Effector memory CD8-positive, alpha-beta T cell (primary cell): ENCODE results near the gene ADCY4.
"Not testable (repeated sequence)": the region's sequence is repeated elsewhere in the genome, so short reads cannot be mapped to it uniquely, and the experiment has no call there.

Experiments
- ATAC-seq: fragments of 150-1000 bp; cut with Tn5 transposase; replicated peaks from 2 replicates; pipeline ENCODE4 v1.10.0; 2021; ENCODE audit warnings: mild to moderate bottlenecking, moderate library complexity
- DNase-seq, 3 experiments: peaks; one replicate each; pipeline ENCODE4 v3.0.0; 2021
- H3K27ac Mint-ChIP-seq, 2 donors: one replicate each; pipeline ENCODE4 v1.8.0; 2022; ENCODE audit warnings: mild to moderate bottlenecking in 2 of 2, mixed read lengths in 2 of 2, moderate library complexity in 2 of 2
- H3K27me3 Mint-ChIP-seq, 2 donors: one replicate each; pipeline ENCODE4 v1.8.0; 2022; ENCODE audit warnings: mixed read lengths in 2 of 2
- H3K36me3 Mint-ChIP-seq: one replicate; pipeline ENCODE4 v1.8.0; 2022; ENCODE audit warnings: mild to moderate bottlenecking, moderate library complexity, mixed read lengths; ENCODE audit not compliant: insufficient read depth
- H3K4me1 Mint-ChIP-seq, 2 donors: one replicate each; pipeline ENCODE4 v1.8.0; 2022; ENCODE audit warnings: low read depth in 2 of 2, mixed read lengths in 2 of 2
- H3K4me3 Mint-ChIP-seq, 2 donors: one replicate each; pipeline ENCODE4 v1.8.0; 2022; ENCODE audit warnings: mild to moderate bottlenecking in 2 of 2, mixed read lengths in 2 of 2, moderate library complexity in 2 of 2
- H3K9me3 Mint-ChIP-seq, 2 donors: one replicate each; pipeline ENCODE4 v1.8.0; 2022; ENCODE audit warnings: mixed read lengths in 2 of 2

ADCY4 gene

DNA sequence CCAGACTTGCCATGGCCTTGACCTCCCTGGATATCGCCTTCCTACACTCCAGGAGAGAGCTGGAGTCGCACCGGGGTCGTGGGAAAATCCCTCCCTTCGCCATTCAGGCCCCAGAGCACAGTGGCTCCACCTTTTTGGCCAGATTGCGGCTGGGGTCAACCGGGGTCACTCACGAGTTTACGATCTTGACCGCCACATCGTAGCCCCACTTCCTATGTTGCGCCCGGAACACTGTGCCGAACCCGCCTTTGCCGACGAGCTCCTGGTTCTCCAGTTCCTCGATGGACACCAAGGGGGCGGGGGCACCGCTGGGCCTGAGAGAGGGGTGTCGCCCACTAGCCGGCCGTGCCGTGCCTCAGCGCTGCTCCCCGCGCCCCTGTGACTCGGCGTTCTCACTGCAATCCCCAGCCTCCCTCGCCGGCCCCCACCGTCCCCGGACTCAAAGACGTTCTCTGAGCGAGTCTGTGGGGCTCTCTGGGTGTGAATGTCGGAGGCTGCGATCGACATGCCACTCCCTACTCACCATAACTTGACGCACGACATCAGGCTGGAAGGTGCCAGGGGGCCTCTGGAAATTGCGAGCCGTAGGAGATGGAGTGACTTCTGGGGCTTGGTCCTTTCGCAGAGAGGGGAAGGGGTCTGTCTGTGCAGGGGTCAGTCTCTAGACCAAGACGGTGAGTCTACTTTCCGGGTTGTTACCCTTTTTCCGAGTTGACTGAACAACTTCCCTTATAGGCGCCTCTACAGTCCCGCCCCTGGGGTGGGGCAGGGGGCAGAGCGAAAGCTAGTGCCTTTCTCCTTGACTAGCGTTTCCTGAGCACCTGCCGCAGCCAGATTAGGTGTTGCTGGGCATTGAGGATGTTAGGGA, 4.6 kb upstream of the ADCY4 start, which contains the start of gene RIPK3:
Gene RIPK3 (minus strand): TSS at position 708 of the 868 bp plus-strand sequence. CDS start 165 bp downstream, at position 543.
- Mint-ChIP-seq H3K27me3 (peaks cover 11 to 34% of the 10 kb centered on the region in 2 donors), H3K27ac (peak within 1 kb of the TSS; percentile 84 to 93), H3K36me3 (peaks cover 15% of the 10 kb centered on the region), H3K4me3 (peak within 1 kb of the TSS; percentile 90), H3K9me3 (no peaks in the 10 kb centered on the region), H3K4me1 (peaks cover 25 to 32% of the 10 kb centered on the region in 2 donors)
- DNase-seq (peak; percentile 52 to 65 (median 54)), ATAC-seq (peak; percentile 89)

DNA sequence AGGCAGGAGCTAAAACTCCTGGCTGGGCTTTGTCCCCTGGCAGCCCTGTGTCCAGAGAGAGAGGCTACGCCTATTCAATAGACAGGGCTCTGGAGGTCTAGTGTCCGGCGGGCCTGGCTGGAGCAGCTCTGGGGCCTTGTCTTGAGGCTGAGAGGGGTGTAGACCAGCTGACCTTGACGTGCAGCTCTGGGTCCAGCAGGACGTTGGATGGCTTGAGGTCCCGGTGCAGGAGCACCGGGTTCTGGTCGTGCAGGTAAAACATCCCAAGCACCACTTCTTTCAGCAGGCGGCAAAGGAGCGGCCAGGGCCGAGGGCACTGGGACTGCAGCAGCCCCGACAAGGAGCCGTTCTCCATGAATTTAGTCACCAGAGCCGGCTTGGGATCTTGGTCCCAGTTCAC, 4.0 kb upstream of the ADCY4 start:
- Mint-ChIP-seq H3K27me3 (peaks cover 11 to 32% of the 10 kb centered on the region in 2 donors), H3K9me3 (no peaks in the 10 kb centered on the region), H3K4me3 (peak overlapping the region; percentile 90), H3K4me1 (peaks cover 25 to 32% of the 10 kb centered on the region in 2 donors), H3K36me3 (peaks cover 15% of the 10 kb centered on the region), H3K27ac (peak overlapping the region; percentile 84 to 93)
- no peak for ATAC-seq
- no peak for DNase-seq

DNA sequence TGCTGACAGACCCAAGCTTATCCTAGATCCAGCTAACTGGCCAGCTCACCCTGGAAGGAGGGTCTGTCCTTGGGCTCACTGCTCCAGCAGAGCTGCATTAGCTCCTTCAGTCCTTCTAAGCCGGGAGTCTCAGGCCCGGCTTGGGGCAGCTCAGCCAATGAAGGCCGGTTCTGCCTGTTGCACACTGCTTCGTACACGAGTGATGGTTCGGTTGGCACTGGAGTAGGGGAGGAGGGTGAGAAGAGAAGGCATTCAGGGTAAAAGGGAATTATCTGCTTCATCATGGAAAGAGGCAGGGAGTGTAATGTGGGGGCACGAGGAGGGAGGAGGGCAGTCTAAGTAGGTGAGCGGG, 2.9 kb upstream of the ADCY4 start:
- Mint-ChIP-seq H3K4me1 (peaks cover 29 to 36% of the 10 kb centered on the region in 2 donors), H3K27ac (no peak overlapping the region), H3K4me3 (peak overlapping the region; percentile 90), H3K36me3 (peaks cover 20% of the 10 kb centered on the region), H3K9me3 (no peaks in the 10 kb centered on the region), H3K27me3 (peaks cover 6 to 26% of the 10 kb centered on the region in 2 donors)
- DNase-seq (no peak), ATAC-seq (no peak)

DNA sequence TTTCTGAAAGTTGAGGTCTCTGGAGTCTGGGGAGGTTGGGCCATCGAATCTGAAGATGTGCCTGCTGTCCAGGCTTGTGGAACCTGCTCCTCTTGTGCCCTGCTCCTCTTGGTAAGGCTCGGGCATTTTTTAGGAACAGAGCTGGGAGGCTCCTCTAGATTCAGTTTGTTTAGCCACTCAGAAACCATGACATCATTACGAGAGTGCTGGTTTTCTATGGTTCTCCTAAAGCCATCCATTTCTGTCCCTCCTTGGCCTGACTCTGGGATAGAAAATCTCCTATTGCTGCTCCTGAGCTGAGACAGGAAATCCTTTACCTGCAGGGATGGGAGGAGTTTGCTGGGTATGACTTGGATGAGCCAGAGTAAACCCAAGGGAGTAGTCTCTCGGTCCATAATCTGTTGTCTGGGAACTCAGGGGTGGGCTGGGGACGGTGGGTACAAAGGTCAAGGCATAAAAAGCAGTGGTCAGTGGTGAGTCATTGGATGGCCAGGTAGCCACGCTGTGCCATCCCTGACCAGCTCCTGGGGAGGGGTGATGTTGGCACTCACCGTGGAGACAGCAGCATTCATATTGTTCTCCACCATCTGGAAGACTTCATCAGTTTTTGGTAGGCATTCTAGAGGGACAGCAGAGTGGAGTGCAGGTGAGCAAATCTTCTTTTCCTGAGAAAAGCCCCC, 2.4 kb upstream of the ADCY4 start:
- ATAC-seq, result no peak
- Mint-ChIP-seq H3K27ac (no peak overlapping the region), H3K4me1 (peaks cover 33 to 38% of the 10 kb centered on the region in 2 donors), H3K9me3 (no peaks in the 10 kb centered on the region), H3K27me3 (peaks cover 9 to 25% of the 10 kb centered on the region in 2 donors), H3K36me3 (peaks cover 25% of the 10 kb centered on the region), H3K4me3 (peak overlapping the region in 1 of 2 donors; percentile 90)
- DNase-seq, result no peak

DNA sequence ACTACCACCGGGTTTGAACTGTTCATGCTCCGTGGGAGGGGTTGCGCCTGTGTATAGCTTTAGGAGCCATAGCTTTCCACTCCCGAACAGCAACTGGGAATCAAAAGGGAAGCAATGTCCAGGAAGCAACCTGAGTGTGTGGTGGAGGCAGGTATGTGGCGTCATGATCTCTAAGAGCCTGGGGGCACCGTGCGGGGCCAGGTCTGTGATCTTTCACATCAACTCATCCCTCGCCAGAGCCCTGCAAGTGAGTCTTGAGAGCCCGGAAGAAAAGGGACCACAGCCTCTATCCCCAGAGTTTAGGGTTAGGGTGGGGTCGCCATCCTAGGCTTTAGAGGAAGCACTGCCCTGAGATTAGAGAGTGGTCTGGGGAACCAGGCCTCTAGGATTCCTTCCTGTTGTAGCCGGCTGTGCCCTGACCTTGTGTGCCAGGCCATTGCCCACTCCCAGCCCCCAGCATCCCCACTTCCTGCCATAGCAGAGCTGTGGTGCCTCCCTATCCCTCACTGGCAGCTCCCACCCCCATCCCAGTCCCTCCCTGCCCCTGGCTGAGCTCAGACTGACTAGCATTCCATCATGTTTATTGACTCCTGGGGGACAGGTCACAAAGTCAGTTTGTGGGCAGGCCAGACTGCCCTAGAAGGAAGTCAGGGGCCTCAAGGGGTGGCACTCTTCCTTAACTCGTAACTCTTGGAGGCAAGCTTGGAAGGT, 745 bp upstream of the ADCY4 start:
- ATAC-seq, result no peak
- H3K27ac Mint-ChIP-seq, result no peak overlapping the region
- H3K27me3 Mint-ChIP-seq, result peaks cover 4 to 25% of the 10 kb centered on the region in 2 donors
- peaks cover 31% of the 10 kb centered on the region for H3K36me3 Mint-ChIP-seq
- H3K9me3 Mint-ChIP-seq, result no peaks in the 10 kb centered on the region
- no peak for DNase-seq
- H3K4me3 Mint-ChIP-seq, result peak overlapping the region in 1 of 2 donors; percentile 38
- peaks cover 49 to 51% of the 10 kb centered on the region in 2 donors for H3K4me1 Mint-ChIP-seq

DNA sequence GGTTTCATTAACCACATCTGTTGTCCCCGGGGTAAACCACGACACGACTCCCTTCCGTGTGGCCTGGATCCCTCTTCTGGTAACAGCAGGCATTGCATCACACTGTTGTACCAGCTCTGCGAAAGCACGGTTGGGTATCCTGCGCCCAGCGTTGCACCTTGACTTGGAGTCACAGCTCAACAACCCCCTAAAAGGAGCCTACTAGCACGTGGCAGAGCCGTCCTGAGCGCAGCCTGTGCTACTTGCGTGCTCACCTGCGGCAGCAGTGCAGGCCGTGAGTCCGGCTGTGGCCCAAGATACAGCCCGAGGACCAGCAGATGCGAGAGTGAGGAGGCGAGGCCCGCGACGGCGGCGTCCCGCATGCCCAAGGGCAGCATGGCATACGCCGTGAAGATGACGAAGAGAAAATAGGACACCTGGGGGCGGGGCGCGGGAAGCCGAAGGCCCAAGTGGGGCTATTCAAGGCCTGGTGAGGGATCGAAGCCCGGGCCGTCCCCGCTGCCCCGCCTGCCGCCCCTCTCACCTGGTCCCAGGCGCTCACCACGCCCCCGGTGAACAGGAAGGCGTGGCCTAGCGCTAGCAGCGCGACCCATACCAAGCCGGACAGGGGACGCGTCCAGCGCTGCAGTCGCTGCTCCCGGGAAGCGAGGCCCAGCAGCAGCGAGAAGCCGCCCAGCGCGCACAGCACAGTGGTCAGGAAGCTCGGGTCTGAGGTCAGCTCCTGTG, 2.4 kb downstream of the ADCY4 start:
- peak; percentile 86 to 87 (median 86) for DNase-seq
- Mint-ChIP-seq H3K27ac (peak overlapping the region; percentile 80 to 90), H3K4me1 (peaks cover 60 to 63% of the 10 kb centered on the region in 2 donors), H3K27me3 (peaks cover 4 to 25% of the 10 kb centered on the region in 2 donors), H3K4me3 (peak overlapping the region; percentile 77 to 92), H3K9me3 (no peaks in the 10 kb centered on the region), H3K36me3 (peaks cover 33% of the 10 kb centered on the region)
- peak; percentile 70 for ATAC-seq

DNA sequence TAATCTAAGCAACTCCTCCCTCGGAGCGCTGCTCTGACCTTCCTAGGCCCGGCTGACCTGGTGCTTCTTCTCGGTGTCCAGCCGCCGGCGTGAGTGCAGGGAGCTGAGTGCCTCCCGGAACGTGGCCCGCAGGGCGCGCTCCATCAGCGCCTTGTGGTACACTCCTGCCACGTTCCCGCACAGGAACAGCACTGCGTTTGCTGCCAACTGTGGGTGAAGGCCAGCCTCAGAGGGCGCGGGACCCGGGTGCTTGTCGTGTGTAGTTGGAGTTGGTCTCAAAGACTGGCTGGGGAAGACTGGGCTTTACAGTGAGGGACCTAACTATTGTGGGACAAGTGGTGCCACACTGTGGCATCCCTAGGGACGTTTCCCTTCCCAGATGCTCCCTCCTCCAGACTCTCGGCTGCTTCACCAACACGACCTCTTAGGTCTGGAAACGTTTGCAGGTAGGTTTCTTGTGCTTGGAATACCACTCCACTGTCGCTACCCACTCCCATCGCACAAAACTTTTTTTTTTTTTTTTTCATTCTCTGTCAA, 3.1 kb downstream of the ADCY4 start:
- H3K27me3 Mint-ChIP-seq, result peaks cover 4 to 25% of the 10 kb centered on the region in 2 donors
- no peak for ATAC-seq
- H3K27ac Mint-ChIP-seq, result peak overlapping the region; percentile 80 to 90
- peak overlapping the region; percentile 77 to 92 for H3K4me3 Mint-ChIP-seq
- H3K4me1 Mint-ChIP-seq, result peaks cover 64 to 68% of the 10 kb centered on the region in 2 donors
- DNase-seq, result peak in 1 of 3 experiments; percentile 9
- peaks cover 28% of the 10 kb centered on the region for H3K36me3 Mint-ChIP-seq
- no peaks in the 10 kb centered on the region for H3K9me3 Mint-ChIP-seq

DNA sequence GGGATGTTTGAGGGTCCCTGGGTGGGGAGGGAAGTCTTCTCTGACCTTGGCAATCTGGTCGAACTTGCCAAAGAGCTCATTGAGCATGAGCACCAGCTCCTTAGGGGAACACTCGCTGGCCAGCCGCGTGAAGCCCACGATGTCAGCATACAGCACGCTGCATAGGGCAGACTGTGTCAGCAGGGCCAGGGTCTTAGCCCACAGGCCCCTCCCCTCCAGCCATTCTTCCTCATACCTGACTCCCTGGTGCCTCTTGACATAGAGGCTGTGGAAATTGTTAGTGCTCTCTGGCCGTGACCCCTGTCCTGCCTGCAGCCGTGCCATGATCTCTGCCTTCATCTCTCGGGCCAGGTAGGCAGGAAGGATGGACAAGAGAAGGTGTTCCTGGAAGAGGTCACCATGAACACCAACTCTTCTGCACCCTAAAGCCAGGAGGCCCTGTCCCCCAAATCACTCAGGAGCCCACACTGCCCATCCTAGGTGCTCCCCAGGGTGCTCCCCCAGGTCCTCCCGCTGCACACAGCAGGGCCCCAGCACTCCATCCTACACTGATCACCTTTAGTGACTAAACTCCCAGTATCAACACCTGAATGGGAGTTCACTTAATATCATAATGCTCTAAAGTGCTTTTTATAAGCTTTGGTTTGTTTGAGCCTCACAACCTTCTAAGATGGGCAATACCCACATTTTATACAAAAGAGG, 3.7 kb downstream of the ADCY4 start:
- peaks cover 28% of the 10 kb centered on the region for H3K36me3 Mint-ChIP-seq
- no peaks in the 10 kb centered on the region for H3K9me3 Mint-ChIP-seq
- H3K27ac Mint-ChIP-seq, result peak overlapping the region; percentile 90 to 93
- DNase-seq, result no peak
- ATAC-seq, result no peak
- peak overlapping the region in 1 of 2 donors; percentile 92 for H3K4me3 Mint-ChIP-seq
- peaks cover 4 to 25% of the 10 kb centered on the region in 2 donors for H3K27me3 Mint-ChIP-seq
- peaks cover 64% of the 10 kb centered on the region in 2 donors for H3K4me1 Mint-ChIP-seq

DNA sequence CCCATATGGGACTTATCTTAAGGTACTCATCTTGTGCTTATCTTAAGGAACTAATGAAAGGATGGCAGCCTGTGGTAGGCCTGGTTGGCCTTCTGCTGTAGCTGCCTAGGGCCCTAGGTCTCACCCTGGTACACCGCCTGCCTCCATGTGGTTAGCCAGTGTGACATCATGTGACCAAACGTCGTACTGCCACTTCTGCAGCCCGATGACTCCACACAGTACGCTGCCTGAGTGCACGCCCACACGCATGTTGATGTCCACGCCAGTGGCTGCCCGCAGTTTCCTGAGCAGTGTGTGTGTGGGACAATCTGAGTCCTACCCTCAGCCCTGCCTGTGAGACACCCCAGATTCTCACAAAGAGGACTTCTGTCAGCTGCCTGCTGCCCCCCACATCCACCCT, 5.1 kb downstream of the ADCY4 start:
- Mint-ChIP-seq H3K4me1 (peaks cover 56 to 58% of the 10 kb centered on the region in 2 donors), H3K9me3 (no peaks in the 10 kb centered on the region), H3K4me3 (peak overlapping the region; percentile 59 to 66), H3K27me3 (peaks cover 4 to 15% of the 10 kb centered on the region in 2 donors), H3K27ac (peak overlapping the region; percentile 90 to 93), H3K36me3 (peaks cover 27% of the 10 kb centered on the region)
- peak; percentile 80 for ATAC-seq
- DNase-seq, result peak; percentile 81 to 84 (median 83)

DNA sequence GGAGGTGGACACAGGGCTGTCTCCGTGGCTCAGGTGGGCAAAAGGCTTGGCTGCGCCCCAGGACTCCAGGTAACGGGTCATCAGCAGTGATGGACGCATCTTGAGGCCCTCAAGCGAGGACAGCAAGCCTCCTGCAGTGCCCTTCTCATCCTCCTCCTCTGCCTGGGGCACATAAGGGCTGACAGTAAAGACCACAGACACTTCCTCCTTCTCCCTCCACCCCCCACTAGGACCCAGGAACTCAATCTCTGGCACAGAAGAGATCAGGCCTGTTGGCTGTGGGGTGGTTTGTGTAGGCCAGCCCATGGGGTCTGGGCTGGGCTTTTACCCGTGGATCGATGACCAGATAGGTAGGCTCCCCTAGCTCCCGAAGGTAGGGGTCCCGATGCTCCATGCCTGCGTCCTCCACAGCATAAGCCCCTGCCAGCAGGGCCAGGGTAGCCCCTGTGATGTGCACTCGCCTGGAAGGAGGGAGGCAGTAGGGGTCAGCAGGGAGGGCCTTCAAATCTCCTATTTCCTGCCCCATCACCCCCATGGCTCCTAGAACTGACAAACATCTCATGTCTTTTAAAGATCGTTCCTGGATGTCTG, 5.7 kb downstream of the ADCY4 start:
- Mint-ChIP-seq H3K4me3 (peak overlapping the region; percentile 59 to 66), H3K9me3 (no peaks in the 10 kb centered on the region), H3K4me1 (peaks cover 56 to 57% of the 10 kb centered on the region in 2 donors), H3K27ac (peak overlapping the region; percentile 90 to 93), H3K36me3 (peaks cover 24% of the 10 kb centered on the region), H3K27me3 (peaks cover 4 to 9% of the 10 kb centered on the region in 2 donors)
- no peak for DNase-seq
- ATAC-seq, result no peak

DNA sequence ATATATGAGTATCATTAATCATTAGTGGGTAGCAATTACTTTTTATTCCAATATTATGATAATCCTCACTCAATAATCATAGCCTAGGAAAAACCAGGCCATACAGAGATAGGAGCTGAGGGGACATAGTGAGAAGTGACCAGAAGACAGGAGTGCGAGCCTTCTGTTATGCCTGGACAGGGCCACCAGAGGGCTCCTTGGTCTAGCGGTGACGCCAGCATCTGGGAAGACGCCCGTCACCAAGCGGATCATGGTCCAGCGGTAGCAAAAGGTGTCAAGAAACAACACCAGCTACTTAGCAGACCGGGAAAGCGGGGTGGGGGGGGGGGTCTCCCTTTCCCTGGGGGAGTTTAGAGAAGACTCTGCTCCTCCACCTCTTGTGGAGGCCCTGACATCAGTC, 7.0 kb downstream of the ADCY4 start:
- Mint-ChIP-seq H3K27ac (peak overlapping the region; percentile 39 to 90), H3K4me3 (peak overlapping the region; percentile 48 to 59), H3K36me3 (peaks cover 19% of the 10 kb centered on the region), H3K4me1 (peaks cover 51 to 58% of the 10 kb centered on the region in 2 donors)
- ATAC-seq, H3K9me3 Mint-ChIP-seq, DNase-seq, H3K27me3 Mint-ChIP-seq: not testable (repeated sequence)
